ENCODE data around the gene TSKS.

The TSKS gene, protein sequence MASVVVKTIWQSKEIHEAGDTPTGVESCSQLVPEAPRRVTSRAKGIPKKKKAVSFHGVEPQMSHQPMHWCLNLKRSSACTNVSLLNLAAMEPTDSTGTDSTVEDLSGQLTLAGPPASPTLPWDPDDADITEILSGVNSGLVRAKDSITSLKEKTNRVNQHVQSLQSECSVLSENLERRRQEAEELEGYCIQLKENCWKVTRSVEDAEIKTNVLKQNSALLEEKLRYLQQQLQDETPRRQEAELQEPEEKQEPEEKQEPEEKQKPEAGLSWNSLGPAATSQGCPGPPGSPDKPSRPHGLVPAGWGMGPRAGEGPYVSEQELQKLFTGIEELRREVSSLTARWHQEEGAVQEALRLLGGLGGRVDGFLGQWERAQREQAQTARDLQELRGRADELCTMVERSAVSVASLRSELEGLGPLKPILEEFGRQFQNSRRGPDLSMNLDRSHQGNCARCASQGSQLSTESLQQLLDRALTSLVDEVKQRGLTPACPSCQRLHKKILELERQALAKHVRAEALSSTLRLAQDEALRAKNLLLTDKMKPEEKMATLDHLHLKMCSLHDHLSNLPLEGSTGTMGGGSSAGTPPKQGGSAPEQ

DNA sequence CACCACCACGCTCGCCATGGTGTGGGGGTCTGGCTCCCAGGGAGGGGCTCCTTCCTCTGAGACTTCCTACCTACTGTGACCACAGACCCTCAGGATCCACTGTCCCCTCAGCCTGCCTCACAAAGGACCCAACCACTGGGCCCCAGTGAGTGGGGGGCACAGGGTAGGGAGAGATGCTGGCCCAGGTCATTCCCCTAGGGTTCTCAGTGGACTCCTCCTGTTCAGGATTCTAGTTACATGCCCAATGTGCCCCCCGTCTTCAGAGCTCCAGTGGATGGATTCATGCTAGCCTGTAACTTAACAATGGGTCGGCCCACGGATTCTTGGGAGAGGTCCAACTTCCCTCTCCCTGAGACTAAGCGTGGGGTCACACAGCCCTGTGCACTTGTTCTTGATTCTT, at the start of gene TSKS:
TSS of gene TSKS (minus strand) at position 77 of the 400 bp plus-strand sequence. CDS start at position 18, 59 bp downstream.
- DNase-seq (ENCODE audit: low read depth in 2 of 2) = no peak

DNA sequence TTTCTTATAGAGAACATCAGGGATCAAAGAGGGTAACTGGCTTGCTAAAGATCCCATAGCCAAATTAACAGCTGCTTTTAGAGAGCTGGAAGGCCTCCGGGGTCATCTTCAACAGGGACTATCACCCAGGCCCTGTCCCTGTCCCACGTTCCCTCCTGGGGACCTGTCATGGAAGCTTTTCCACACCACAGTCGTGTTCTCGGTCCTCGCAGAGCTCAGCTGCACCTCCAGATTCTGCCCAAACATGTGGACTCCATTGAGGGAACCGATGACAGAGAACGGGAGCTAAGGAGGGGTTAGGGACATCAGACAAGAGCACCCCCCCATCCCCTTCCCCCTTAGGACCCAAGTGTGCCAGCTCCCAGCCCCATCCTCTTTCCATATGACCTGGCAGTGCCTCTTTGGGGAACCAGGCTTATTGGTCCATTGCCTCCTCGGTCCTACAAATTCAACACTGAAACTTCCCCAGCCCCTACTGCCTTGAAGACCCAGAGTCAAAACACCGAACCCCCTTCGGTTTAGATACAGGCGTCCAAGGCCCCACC, 49.4 kb upstream of the TSKS start:
- no peak for DNase-seq (ENCODE audit: low read depth in 2 of 2)

DNA sequence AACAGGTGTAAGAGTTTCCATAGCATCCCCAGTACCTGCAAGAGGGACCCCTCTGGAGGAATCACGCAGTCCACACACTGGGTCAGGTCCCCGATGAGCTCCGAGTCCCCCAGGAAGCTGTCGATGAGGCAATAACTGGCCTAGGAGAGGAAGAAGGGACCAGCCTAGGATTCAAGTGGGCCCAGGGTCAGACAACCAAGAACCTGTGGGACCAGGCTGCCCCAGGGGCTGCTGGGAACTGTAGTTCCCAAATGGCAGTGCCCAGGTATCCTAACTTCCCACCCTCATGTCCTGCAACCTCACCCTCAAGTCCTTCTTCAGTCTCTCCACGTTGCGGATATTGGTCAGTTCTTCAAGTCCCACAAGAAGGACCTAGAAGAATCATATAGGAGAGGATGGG, 48.2 kb upstream of the TSKS start:
- DNase-seq (ENCODE audit: low read depth in 2 of 2) = no peak

DNA sequence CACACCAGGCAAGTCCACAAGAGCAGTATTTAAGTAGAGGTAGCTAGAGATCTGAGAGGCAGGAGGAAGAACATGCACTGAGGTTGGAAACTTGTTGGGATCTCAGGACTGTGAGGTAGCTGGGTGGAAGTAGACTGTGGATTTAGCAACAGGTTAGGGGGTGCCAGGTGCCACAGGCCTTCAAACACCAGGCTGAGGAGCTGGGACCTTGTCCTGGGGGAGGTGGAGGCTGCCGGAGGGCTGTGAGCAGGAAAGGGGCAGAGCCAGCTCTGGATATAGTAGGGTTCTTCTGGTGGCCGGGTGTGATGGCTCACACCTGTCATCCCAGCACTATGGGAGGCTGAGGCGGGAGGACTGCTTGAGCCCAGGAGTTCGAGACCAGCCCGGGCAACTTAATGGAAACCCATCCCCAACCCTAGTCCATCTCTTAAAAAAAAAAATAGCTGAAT, 46.9 kb upstream of the TSKS start:
- no peak for DNase-seq (ENCODE audit: low read depth in 2 of 2)

DNA sequence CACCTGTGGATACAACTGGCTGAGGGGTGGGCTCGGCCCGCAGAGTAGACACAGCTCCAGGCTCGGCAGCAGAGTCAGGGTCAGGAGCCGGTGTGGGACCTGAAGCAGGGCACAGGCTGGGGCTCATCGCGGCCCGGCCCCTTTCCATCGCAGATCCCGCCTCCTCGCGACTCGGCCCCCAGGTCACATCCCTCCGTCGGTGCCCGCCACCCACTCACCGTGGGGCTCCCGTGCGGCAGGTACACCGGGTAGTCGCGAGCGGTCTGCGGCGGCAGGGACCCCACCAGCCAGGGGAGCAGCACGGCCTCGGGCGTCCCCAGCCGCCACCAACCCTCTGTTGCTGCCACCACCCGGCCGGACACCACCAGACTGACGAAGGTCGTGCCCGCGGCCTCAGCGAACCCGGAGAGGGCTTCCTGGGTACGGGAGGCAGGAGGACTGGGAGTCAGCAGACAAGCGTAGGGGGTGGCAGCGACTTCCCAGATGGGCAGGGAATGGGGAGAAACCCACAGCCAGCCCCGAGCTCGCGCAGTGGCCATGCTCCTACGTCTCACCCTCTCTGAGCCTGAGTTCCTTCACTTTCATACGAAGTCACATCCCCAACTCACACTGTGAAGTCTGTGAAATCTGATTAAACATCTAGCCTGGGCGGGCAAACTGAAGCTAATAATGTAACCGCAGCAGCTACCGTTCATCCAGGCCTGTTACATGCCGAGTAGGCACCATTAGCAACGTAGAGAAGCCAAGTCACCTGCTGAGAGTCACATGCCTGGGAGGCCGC, 46.2 kb upstream of the TSKS start:
- DNase-seq (ENCODE audit: low read depth in 2 of 2) = peak in 1 of 2 donors; percentile 21

DNA sequence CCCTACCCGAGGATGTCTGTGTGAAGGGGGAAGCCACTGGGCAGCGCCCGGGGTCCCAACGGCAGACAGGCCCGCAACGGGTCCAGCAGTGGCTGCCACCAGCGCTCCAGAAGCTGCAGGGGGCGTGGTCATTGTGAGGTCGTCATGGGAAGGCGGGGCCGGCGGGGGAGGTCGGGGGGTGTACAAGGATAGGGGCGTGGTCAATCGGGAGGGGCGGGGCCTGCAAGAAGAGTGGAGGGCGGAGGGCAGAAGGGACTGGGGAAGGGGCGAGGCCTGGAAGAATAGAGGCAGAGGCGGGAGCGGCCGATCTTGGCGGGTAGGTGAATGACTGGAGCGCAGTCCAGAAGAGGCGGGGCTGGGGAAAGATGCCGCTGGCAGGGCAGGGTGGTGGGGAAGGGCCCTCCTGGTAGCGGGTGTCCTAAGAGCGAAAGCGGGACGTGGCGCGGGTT, 45.6 kb upstream of the TSKS start:
- DNase-seq (ENCODE audit: low read depth in 2 of 2) = peak; percentile 52 to 65

DNA sequence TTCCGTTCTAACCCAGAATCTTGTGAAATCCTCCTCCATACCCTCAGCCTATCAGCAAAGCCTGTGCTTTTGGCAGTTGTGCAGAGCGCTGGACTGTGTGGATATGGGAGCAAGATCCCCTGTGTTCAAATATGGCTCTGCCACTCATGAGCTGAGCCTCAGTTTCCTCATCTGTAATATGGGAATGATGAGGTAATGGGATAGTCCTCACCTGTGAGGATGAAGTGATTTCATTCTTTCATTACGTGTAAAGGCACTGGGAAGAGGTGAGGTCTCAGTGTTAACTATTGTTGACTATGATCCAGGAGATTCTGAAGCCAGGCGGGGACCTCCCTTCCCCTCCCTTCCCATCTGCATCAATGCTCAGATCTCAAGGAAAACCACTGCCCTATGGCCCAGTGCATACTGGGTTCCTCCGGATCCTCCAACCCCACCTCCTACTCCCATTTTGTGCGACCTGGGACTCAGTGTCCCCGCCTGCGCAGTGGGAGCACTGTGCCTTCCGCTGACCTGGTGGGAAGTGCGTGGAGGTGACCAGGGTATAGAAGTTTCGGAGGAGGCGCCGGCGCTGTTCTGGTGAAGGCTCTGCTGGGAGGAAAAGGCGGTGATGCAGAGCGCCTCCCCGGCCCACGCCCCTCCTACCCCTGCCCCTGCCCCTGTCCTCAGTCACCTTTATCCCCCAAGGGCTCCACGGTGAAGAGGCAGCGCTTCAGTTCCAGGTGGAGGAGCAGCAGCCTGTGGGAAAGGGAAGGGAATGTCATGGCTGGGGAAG, 45.0 kb upstream of the TSKS start:
- no peak for DNase-seq (ENCODE audit: low read depth in 2 of 2)

DNA sequence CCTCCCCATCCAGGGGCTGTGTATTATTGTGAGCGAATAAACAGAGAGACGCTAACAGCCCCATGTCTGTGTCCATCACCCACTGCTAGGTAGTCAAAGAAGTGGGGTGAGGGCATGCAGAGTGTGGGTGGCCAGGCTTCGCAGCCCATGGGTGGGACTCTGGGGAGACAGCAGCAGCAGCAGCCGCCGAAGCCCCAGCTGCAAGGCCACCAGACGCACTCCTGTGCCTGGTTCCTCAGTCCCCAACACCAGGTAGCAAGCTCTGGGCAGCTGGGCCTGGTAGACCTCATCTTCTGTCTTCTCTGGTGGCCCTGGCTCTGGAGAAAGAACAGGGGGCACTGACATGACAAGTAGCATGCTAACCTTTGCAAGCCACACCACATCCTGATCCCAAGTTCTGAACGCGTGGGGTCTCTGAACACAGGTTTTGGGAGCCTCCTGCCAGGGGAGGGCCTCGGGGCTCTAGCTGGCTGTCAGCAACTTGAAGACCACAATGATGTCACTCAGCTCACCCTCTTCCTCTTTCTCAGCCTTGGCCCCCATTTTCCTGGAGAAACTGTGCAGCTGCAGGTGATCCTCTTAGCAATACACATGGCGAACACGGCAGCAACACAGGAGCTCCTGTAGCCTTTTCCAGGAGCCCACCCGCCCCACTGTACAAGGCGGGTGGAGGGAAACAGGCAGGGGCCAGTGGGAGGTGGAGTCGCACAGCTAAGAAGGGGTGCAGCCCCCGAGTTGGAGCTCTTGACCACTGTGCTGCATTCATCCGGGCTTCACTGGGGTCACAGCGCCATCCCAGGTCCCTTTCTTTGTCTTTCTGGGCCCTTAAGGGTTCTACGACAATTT, 44.2 kb upstream of the TSKS start:
- DNase-seq (ENCODE audit: low read depth in 2 of 2) = no peak

DNA sequence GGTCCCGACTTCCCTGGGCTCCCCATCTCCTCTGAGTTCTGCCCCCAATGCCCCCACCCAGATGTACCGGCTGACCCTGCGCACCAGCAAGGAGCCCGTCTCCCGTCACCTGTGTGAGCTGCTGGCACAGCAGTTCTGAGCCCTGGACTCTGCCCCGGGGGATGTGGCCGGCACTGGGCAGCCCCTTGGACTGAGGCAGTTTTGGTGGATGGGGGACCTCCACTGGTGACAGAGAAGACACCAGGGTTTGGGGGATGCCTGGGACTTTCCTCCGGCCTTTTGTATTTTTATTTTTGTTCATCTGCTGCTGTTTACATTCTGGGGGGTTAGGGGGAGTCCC, 43.5 kb upstream of the TSKS start:
- no peak for DNase-seq (ENCODE audit: low read depth in 2 of 2)

DNA sequence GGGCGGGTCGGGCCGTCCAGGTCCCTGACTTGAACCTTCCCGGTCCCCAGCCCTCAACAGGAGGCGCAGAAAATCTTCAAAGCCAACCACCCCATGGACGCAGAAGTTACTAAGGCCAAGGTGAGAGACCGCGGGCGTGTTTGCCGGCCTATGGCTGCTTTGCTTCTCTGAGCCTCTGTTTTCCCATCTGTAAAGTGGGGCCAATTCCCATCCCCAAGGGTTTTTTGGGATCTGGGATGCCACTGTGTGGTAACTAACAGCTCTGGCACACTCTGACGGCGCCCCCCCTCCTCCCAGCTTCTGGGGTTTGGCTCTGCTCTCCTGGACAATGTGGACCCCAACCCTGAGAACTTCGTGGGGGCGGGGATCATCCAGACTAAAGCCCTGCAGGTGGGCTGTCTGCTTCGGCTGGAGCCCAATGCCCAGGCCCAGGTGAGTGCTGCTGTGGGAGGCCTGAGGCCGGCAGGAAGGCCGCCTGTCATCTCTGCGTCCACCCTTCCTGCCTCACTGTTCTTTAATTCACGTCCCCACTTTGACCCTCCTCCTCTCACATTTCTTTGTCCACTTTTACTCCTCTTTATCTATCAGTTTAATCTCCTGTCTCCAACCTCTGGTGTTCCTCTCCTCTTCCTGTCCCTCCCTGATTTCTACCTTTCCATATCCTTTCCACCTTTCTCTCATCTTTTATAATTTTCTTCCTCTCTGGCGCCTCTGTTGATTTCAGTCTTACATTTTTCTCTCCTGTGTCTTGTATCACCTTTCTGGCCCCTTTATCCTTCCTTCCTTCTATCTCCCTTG, 42.9 kb upstream of the TSKS start:
- no peak for DNase-seq (ENCODE audit: low read depth in 2 of 2)

DNA sequence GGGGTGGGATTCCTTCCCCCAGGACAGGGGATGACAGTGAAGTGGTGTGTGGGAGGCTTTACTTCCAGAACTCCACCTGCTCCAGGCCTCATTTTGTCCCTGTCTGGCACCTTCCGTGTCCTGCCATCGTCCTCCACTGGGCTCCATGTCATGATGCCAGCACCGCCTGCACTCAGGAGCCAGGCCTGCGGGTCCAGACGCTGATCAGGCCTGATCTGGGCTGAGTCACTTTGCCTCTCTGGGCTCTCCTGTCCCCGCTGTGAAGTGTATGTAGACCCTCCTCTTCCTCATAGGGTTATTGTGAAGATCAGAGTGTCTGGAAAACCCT, 40.4 kb upstream of the TSKS start:
- no peak for DNase-seq (ENCODE audit: low read depth in 2 of 2)

DNA sequence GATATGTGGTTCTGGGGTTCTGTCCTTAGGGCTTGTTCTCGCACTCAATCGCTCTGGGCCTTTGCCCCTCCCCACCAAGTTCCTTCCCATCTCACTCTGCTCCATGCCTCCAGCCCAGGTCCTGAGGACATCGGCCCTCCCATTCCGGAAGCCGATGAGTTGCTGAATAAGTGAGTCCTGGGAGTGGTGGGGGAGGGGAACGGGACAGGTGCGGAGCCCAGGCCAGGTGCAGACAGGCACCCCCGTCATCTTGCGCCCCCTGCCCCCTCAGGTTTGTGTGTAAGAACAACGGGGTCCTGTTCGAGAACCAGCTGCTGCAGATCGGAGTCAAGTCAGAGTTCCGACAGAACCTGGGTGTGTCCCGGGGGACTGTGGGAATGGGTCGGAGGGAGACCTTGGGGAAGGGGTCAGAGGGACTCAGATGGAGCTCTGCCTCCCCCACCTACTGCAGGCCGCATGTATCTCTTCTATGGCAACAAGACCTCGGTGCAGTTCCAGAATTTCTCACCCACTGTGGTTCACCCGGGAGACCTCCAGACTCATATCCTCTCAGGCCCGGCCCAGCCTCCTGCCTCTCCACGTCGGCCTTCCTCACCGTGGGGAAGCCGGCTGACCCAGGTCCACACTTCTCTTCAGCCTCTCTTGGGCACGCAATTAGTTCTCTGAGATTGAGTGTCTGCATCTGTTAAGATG, 39.9 kb upstream of the TSKS start:
- no peak for DNase-seq (ENCODE audit: low read depth in 2 of 2)

DNA sequence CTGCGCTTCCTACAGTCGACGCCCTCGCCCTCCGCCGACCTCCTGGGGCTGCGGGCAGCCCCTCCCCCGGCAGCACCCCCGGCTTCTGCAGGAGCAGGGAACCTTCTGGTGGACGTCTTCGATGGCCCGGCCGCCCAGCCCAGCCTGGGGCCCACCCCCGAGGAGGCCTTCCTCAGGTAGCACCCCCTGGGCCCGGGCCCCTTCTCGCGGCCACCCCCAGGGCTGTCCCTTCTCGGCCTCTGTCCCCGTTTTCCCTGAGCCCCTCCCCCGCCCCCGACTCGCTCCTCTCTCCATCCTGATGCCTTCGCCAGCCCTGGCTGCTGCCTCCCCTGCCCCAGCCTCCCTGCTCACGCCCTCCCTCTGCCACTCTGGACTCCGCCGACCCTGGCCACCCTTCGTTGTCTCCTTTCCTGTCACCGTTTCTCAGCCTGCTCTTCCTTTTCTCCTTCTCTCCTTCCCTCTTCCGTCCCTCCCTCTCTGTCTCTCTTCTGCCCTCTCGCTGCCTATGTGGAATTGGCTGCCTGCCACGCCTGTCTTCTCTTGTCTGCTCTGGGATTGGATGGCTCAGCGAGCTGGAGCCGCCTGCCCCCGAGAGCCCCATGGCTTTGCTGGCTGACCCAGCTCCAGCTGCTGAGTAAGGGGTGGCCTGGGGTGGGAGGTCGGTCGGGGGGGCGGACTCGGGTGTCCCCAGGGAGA, 39.0 kb upstream of the TSKS start:
- no peak for DNase-seq (ENCODE audit: low read depth in 2 of 2)

DNA sequence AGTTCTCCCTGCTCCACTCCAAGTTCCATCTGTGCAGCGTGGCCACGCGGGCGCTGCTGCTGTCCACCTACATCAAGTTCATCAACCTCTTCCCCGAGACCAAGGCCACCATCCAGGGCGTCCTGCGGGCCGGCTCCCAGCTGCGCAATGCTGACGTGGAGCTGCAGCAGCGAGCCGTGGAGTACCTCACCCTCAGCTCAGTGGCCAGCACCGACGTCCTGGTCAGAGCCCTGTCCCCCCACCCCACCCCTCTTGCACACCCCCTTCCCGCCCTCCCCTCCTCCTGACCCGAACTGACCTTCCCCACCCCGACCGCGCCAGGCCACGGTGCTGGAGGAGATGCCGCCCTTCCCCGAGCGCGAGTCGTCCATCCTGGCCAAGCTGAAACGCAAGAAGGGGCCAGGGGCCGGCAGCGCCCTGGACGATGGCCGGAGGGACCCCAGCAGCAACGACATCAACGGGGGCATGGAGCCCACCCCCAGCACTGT, 38.3 kb upstream of the TSKS start:
- no peak for DNase-seq (ENCODE audit: low read depth in 2 of 2)

DNA sequence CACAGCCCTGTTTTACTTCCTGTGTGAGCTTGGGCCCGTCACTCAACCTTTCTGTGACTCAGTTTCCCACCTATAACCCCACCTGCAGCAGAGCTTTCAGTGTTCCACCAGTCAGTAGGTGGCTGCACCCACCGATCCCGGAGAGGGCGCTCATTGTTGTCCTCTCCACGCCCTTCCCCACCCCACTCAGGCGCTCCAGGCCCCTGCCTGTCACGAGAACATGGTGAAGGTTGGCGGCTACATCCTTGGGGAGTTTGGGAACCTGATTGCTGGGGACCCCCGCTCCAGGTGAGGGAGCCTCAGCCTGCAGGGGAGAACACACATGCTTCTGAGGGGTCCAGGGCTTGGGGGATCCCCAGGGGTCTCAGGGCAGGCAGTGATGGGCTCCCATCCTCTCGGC, 37.7 kb upstream of the TSKS start:
- DNase-seq (ENCODE audit: low read depth in 2 of 2) = no peak

DNA sequence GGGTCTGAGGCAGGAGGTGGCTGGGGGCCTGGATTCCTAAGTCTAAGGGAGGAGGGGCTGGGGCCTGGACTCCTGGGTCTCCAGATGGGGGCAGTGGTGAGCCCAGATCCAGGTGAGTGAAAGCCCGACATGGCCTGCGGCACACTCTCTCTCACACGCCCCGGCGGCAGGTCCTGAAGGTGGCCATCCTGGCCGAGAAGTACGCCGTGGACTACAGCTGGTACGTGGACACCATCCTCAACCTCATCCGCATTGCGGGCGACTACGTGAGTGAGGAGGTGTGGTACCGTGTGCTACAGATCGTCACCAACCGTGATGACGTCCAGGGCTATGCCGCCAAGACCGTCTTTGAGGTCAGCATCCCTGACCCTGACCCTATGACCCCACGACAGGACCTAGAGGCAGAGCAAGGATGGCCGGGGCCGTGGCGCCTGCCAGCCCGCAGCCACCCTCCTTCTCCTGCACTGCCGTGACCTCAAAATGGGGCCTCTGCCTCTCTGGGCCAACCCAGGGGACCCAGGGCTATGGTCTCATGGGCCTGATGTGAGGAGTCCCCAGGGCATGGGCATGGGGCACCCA, 36.8 kb upstream of the TSKS start:
- DNase-seq (ENCODE audit: low read depth in 2 of 2) = no peak

DNA sequence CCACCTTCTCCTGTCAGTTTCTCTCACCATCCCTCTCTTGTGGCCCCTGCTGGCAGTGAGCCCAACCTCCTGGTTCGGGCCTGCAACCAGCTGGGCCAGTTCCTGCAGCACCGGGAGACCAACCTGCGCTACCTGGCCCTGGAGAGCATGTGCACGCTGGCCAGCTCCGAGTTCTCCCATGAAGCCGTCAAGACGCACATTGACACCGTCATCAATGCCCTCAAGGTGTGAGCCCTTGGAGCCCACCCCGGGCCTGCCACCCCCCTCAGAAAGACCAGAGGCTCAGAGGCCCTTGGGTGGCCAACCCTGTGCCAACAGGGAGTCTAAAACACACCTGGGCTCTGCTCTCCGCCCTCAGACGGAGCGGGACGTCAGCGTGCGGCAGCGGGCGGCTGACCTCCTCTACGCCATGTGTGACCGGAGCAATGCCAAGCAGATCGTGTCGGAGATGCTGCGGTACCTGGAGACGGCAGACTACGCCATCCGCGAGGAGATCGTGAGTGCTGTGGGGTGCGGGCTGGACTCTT, 36.2 kb upstream of the TSKS start:
- DNase-seq (ENCODE audit: low read depth in 2 of 2) = no peak

DNA sequence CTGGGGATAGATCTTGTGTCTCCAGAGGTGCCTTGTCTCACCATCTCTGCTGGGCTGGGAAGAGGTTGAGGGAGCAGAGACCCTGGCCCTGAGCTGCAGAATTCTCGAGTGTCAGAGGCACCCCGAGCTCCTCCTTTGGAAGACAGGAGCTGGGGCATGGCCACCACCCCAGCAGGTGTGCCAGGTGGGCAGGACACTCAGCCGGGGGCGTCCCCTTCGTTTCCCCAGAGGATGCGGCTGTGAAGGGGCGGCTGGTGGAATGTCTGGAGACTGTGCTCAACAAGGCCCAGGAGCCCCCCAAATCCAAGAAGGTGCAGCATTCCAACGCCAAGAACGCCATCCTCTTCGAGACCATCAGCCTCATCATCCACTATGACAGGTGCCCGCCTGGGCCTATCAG, 35.5 kb upstream of the TSKS start:
- no peak for DNase-seq (ENCODE audit: low read depth in 2 of 2)

Measured in stimulated activated CD8-positive, alpha-beta memory T cell treated with anti-CD3 and anti-CD28 coated beads, Interleukin-15, amount 100 ng/mL, for 4 hours (primary cell).